Neural crest cell (in vitro differentiated cells): ENCODE measurements around the gene CFAP107. TPM values are rescaled to one million over a fixed set of nuclear protein-coding genes. Genes with fewer than 3 reads are reported as not detected.
"Not testable (repeated sequence)": the region's sequence is repeated elsewhere in the genome, so short reads cannot be mapped to it uniquely, and the experiment has no call there.

ENCODE experiments used
- DNase-seq: peaks from one replicate; pipeline ENCODE4 v3.0.0; 2021; ENCODE audit warnings: low read depth, mixed read lengths, low spot score
- H3K27ac Mint-ChIP-seq: one replicate; pipeline ENCODE4 v1.8.0; 2021; ENCODE audit warnings: mild to moderate bottlenecking, mixed read lengths; ENCODE audit not compliant: unreplicated experiment
- H3K27me3 Mint-ChIP-seq: 2 replicates; pipeline ENCODE4 v1.8.0; 2021; ENCODE audit warnings: low read depth, mild to moderate bottlenecking, mixed read lengths
- H3K36me3 Mint-ChIP-seq: 2 replicates; pipeline ENCODE4 v1.8.0; 2021; ENCODE audit warnings: low read depth, mild to moderate bottlenecking, mixed read lengths
- H3K4me1 Mint-ChIP-seq: 2 replicates; pipeline ENCODE4 v1.8.0; 2021; ENCODE audit warnings: mixed read lengths
- H3K4me3 Mint-ChIP-seq: one replicate; pipeline ENCODE4 v1.8.0; 2021; ENCODE audit warnings: mild to moderate bottlenecking, mixed read lengths
- H3K9me3 Mint-ChIP-seq: 2 replicates; pipeline ENCODE4 v1.8.0; 2021; ENCODE audit warnings: mixed read lengths
- CTCF ChIP-seq: fragments of 200-600 bp; sonication (generic); conservative IDR thresholded peaks from 2 replicates; pipeline ENCODE4 v1.5.0; 2021; ENCODE audit warnings: antibody characterized with exemption, mild to moderate bottlenecking
- total RNA-seq: library from RNA; stranded (reverse); gene quantifications from 2 replicates; pipeline ENCODE4 v1.2.1, GENCODE V29; 2021

The CFAP107 gene
- total RNA-seq, 1 donor from 2014 or later = not detected

- Mint-ChIP-seq H3K4me1 (no peaks in the 10 kb centered on the region), H3K4me3 (no peak overlapping the region), H3K27ac (no peak overlapping the region), H3K36me3 (no peaks in the 10 kb centered on the region), H3K27me3 (peaks cover 19% of the 10 kb centered on the region), H3K9me3 (peaks cover 7% of the 10 kb centered on the region)
- DNase-seq = no peak
- TF ChIP-seq CTCF = no peak
Measured at GRCh38 chr1:12728391-12728790, 17.6 kb upstream of the CFAP107 start.

GRCh38 chr1:12730156-12730555 lies 15.8 kb upstream of the CFAP107 start:
- TF ChIP-seq CTCF = no peak
- peaks cover 7% of the 10 kb centered on the region for H3K9me3 Mint-ChIP-seq
- H3K27me3 Mint-ChIP-seq = peaks cover 35% of the 10 kb centered on the region
- no peak overlapping the region for H3K4me3 Mint-ChIP-seq
- no peak for DNase-seq
- H3K36me3 Mint-ChIP-seq = no peaks in the 10 kb centered on the region
- no peaks in the 10 kb centered on the region for H3K4me1 Mint-ChIP-seq
- H3K27ac Mint-ChIP-seq = no peak overlapping the region

- not testable (repeated sequence) for H3K36me3 Mint-ChIP-seq, DNase-seq, H3K27ac Mint-ChIP-seq, H3K4me1 Mint-ChIP-seq, H3K9me3 Mint-ChIP-seq, H3K4me3 Mint-ChIP-seq
- peaks cover 39% of the 10 kb centered on the region for H3K27me3 Mint-ChIP-seq
Measured at GRCh38 chr1:12731084-12731483, 14.9 kb upstream of the CFAP107 start.

GRCh38 chr1:12734651-12735050 lies 11.3 kb upstream of the CFAP107 start:
- H3K4me1 Mint-ChIP-seq = no peaks in the 10 kb centered on the region
- peaks cover 59% of the 10 kb centered on the region for H3K27me3 Mint-ChIP-seq
- H3K36me3 Mint-ChIP-seq = no peaks in the 10 kb centered on the region
- no peak for TF ChIP-seq CTCF
- H3K9me3 Mint-ChIP-seq = peaks cover 7% of the 10 kb centered on the region
- no peak overlapping the region for H3K4me3 Mint-ChIP-seq
- no peak overlapping the region for H3K27ac Mint-ChIP-seq
- no peak for DNase-seq

GRCh38 chr1:12738934-12739333 lies 7.1 kb upstream of the CFAP107 start:
- Mint-ChIP-seq H3K4me1 (no peaks in the 10 kb centered on the region), H3K4me3 (no peak overlapping the region), H3K27me3 (peaks cover 35% of the 10 kb centered on the region), H3K36me3 (no peaks in the 10 kb centered on the region), H3K9me3 (no peaks in the 10 kb centered on the region), H3K27ac (no peak overlapping the region)
- TF ChIP-seq CTCF = no peak
- DNase-seq = no peak

- no peaks in the 10 kb centered on the region for H3K9me3 Mint-ChIP-seq
- H3K4me1 Mint-ChIP-seq = no peaks in the 10 kb centered on the region
- no peak for DNase-seq
- no peak overlapping the region for H3K27ac Mint-ChIP-seq
- no peak for TF ChIP-seq CTCF
- peaks cover 30% of the 10 kb centered on the region for H3K27me3 Mint-ChIP-seq
- H3K4me3 Mint-ChIP-seq = no peak overlapping the region
- no peaks in the 10 kb centered on the region for H3K36me3 Mint-ChIP-seq
Measured at GRCh38 chr1:12739613-12740012, 6.4 kb upstream of the CFAP107 start.
